Astrocyte (in vitro differentiated cells and primary cell): ENCODE results near the gene IL20RB. TPM values are rescaled to one million over a fixed set of nuclear protein-coding genes. Genes with fewer than 3 reads are reported as not detected.

ENCODE experiments used
- DNase-seq: peaks from one replicate; pipeline ENCODE4 v3.0.0-alpha.2; 2010; ENCODE audit warnings: low read depth
- FAIRE-seq: peaks from 2 replicates; lab custom pipeline; 2011; peaks lifted over from hg19 to GRCh38; lab: Jason Lieb, UNC
- H2AFZ ChIP-seq: 2 replicates; pipeline ENCODE4 v1.6.0; 2012; ENCODE audit warnings: low read depth, low read length, inconsistent platforms
- H3K27ac ChIP-seq: 2 replicates; pipeline ENCODE4 v1.5.1; 2011; ENCODE audit warnings: low read depth, low read length, inconsistent platforms
- H3K27me3 ChIP-seq: 2 replicates; pipeline ENCODE4 v1.6.0; 2011; ENCODE audit warnings: low read length, inconsistent platforms; ENCODE audit not compliant: insufficient read depth
- H3K36me3 ChIP-seq: 2 replicates; pipeline ENCODE4 v1.5.1; 2011; ENCODE audit warnings: low read length, inconsistent platforms; ENCODE audit not compliant: insufficient read depth
- H3K4me1 ChIP-seq: 2 replicates; pipeline ENCODE4 v1.5.1; 2011; ENCODE audit warnings: low read length, inconsistent platforms; ENCODE audit not compliant: insufficient read depth
- H3K4me2 ChIP-seq: 2 replicates; pipeline ENCODE4 v1.6.0; 2012; ENCODE audit warnings: low read length, inconsistent platforms
- H3K4me3 ChIP-seq: 2 replicates; pipeline ENCODE4 v1.5.1; 2011; ENCODE audit warnings: low read depth, mild to moderate bottlenecking, low read length, inconsistent platforms; ENCODE audit not compliant: insufficient read depth
- H3K79me2 ChIP-seq: 2 replicates; pipeline ENCODE4 v1.6.0; 2012; ENCODE audit warnings: mild to moderate bottlenecking, low read length, inconsistent platforms; ENCODE audit not compliant: insufficient read depth
- H3K9ac ChIP-seq: 2 replicates; pipeline ENCODE4 v1.6.0; 2012; ENCODE audit warnings: mild to moderate bottlenecking, low read length, inconsistent platforms
- H3K9me3 ChIP-seq: 2 replicates; pipeline ENCODE4 v1.5.1; 2012; ENCODE audit warnings: low read depth, mild to moderate bottlenecking, low read length, inconsistent platforms; ENCODE audit not compliant: insufficient read depth
- H4K20me1 ChIP-seq: 2 replicates; pipeline ENCODE4 v1.6.0; 2012; ENCODE audit warnings: low read length, inconsistent platforms; ENCODE audit not compliant: insufficient read depth
- H3K27ac Mint-ChIP-seq: one replicate; pipeline ENCODE4 v1.8.0; 2021; ENCODE audit warnings: mild to moderate bottlenecking, mixed read lengths; ENCODE audit not compliant: unreplicated experiment
- H3K27me3 Mint-ChIP-seq: one replicate; pipeline ENCODE4 v1.8.0; 2021; ENCODE audit warnings: low read depth, mixed read lengths; ENCODE audit not compliant: unreplicated experiment
- H3K36me3 Mint-ChIP-seq: one replicate; pipeline ENCODE4 v1.8.0; 2021; ENCODE audit warnings: low read depth, mixed read lengths; ENCODE audit not compliant: unreplicated experiment
- H3K4me1 Mint-ChIP-seq: one replicate; pipeline ENCODE4 v1.8.0; 2021; ENCODE audit warnings: low read depth, mixed read lengths; ENCODE audit not compliant: unreplicated experiment
- H3K4me3 Mint-ChIP-seq: one replicate; pipeline ENCODE4 v1.8.0; 2021; ENCODE audit warnings: mild to moderate bottlenecking, moderate library complexity, mixed read lengths; ENCODE audit not compliant: unreplicated experiment
- H3K9me3 Mint-ChIP-seq: one replicate; pipeline ENCODE4 v1.8.0; 2021; ENCODE audit warnings: mild to moderate bottlenecking, mixed read lengths; ENCODE audit not compliant: unreplicated experiment
- EZH2 ChIP-seq: IDR thresholded peaks from 2 replicates; pipeline ENCODE4 v1.6.1; 2012; ENCODE audit warnings: mild to moderate bottlenecking, low read length, inconsistent platforms; ENCODE audit not compliant: insufficient read depth
- total RNA-seq: library from RNA; stranded (reverse); gene quantifications from 2 replicates; pipeline ENCODE4 v1.2.1, GENCODE V29; 2021
- TF ChIP-seq, protein P1 (sequence below): IDR thresholded peaks from 2 replicates; pipeline ENCODE4 v1.5.1; 2011; ENCODE audit warnings: low read depth, mild to moderate bottlenecking, inconsistent platforms, low read length, moderate library complexity; ENCODE audit not compliant: insufficient read depth

The IL20RB gene
- total RNA-seq, 1 donor from 2014 or later, result 22.0 TPM

DNA sequence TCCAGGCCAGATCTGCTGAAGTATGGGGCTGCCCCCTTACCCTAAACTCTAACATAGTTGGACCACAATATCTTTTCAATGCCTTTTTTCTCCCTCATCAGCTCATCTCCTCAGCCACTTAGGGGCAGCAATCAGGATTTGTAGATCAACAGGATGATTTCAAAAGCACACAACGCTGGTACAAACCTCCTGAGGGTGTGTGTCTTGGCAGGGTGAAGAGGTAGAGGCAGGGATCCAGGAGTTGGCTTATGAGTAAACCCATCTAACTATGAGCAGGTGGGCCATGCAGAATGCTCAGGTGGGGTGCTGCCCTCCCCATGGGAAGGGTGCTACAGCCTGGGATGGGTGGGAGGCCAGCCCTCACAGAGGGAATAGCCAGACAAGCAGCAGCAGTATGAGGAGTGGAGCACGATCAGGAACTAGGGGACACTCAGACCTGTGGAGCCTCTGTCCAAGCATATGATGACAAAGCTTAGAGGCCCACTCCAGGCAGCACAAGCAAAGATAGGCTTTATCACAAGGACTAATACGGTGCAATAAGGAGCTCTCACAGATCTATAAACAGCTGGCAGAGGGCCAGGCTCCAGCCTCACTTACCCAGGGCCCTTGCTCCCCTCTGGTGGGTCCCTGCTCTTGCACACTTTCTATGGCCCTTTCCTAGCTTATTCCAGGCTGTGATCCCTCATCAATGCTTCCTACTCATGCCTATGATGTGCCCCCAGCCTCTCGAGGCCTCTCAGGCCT, 32.2 kb downstream of the IL20RB start:
- no peak for FAIRE-seq

DNA sequence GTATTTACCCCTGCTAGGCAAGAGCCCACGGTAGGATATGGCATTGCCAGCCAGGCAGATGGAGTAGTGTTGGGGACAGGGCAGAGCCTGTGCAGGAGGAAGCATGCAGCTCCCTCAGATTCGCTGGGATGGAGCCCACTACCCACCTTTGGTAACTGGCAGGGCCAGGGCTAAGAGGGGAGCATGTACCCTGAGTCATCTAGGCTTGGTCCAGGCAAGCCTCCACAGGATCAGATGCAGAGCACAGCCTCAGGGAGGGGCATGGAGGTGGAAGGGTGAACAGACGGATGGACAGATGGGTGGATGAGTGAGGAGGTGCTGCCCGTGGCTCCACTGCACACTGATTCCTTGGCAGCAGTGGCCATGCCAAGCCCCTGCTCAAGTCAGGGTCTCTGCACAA, 33.0 kb downstream of the IL20RB start:
- no peaks in the 10 kb centered on the region for H3K27me3 Mint-ChIP-seq
- Histone ChIP-seq H4K20me1 (no peaks in the 10 kb centered on the region), H3K27ac (no peak overlapping the region), H3K9ac (no peak overlapping the region), H3K79me2 (no peaks in the 10 kb centered on the region), H2AFZ (no peak overlapping the region), H3K9me3 (no peaks in the 10 kb centered on the region), H3K27me3 (no peaks in the 10 kb centered on the region), H3K4me3 (no peak overlapping the region), H3K36me3 (no peaks in the 10 kb centered on the region), H3K4me2 (no peak overlapping the region), H3K4me1 (no peaks in the 10 kb centered on the region)
- no peak for TF ChIP-seq EZH2
- TF ChIP-seq, protein P1, sequence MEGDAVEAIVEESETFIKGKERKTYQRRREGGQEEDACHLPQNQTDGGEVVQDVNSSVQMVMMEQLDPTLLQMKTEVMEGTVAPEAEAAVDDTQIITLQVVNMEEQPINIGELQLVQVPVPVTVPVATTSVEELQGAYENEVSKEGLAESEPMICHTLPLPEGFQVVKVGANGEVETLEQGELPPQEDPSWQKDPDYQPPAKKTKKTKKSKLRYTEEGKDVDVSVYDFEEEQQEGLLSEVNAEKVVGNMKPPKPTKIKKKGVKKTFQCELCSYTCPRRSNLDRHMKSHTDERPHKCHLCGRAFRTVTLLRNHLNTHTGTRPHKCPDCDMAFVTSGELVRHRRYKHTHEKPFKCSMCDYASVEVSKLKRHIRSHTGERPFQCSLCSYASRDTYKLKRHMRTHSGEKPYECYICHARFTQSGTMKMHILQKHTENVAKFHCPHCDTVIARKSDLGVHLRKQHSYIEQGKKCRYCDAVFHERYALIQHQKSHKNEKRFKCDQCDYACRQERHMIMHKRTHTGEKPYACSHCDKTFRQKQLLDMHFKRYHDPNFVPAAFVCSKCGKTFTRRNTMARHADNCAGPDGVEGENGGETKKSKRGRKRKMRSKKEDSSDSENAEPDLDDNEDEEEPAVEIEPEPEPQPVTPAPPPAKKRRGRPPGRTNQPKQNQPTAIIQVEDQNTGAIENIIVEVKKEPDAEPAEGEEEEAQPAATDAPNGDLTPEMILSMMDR, result no peak
- H3K9me3 Mint-ChIP-seq, result peaks cover 4% of the 10 kb centered on the region
- FAIRE-seq, result no peak
- no peak for DNase-seq
- H3K4me3 Mint-ChIP-seq, result no peak overlapping the region
- no peak overlapping the region for H3K27ac Mint-ChIP-seq
- H3K36me3 Mint-ChIP-seq, result peaks cover 42% of the 10 kb centered on the region
- H3K4me1 Mint-ChIP-seq, result no peaks in the 10 kb centered on the region

More for the DNA sequence above, 32.2 kb downstream of the IL20RB start:
- Mint-ChIP-seq H3K27ac (no peak overlapping the region), H3K36me3 (peaks cover 35% of the 10 kb centered on the region), H3K9me3 (peaks cover 4% of the 10 kb centered on the region), H3K4me1 (no peaks in the 10 kb centered on the region), H3K27me3 (no peaks in the 10 kb centered on the region), H3K4me3 (no peak overlapping the region)
- H3K4me3 ChIP-seq, result no peak overlapping the region
- no peak overlapping the region for H3K4me2 ChIP-seq
- no peaks in the 10 kb centered on the region for H3K9me3 ChIP-seq
- H3K27me3 ChIP-seq, result no peaks in the 10 kb centered on the region
- no peak overlapping the region for H3K9ac ChIP-seq
- no peak for TF ChIP-seq EZH2
- TF ChIP-seq, protein P1, result no peak
- no peak overlapping the region for H2AFZ ChIP-seq
- H3K36me3 ChIP-seq, result no peaks in the 10 kb centered on the region
- no peak overlapping the region for H3K27ac ChIP-seq
- no peaks in the 10 kb centered on the region for H3K79me2 ChIP-seq
- no peaks in the 10 kb centered on the region for H4K20me1 ChIP-seq
- no peak for DNase-seq
- no peaks in the 10 kb centered on the region for H3K4me1 ChIP-seq

DNA sequence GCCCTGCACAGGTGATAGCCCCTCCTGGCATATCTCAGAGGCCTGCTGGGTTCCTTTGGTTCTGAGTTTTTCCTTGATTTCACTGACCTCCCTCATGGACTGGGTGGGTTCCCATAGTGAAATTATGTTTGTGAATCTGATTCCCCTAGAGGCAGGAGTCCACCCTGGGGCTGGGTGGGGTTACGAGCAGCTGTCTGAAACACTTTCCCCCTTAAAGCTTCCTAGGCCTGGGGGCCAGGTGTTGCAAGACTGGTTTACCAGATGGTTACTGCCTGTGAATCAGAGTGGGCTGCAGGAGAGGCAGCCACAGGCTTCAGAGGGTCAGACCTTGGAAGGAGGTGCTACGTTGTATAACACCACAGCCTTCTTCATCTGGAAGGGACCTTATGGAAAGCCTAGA, 34.3 kb downstream of the IL20RB start:
- no peaks in the 10 kb centered on the region for H3K79me2 ChIP-seq
- H3K27me3 Mint-ChIP-seq, result no peaks in the 10 kb centered on the region
- no peaks in the 10 kb centered on the region for H4K20me1 ChIP-seq
- no peak overlapping the region for H3K27ac ChIP-seq
- no peak overlapping the region for H3K27ac Mint-ChIP-seq
- FAIRE-seq (no peak), DNase-seq (no peak)
- no peak overlapping the region for H3K4me2 ChIP-seq
- no peak for TF ChIP-seq EZH2
- H3K27me3 ChIP-seq, result no peaks in the 10 kb centered on the region
- H3K4me1 ChIP-seq, result no peaks in the 10 kb centered on the region
- no peaks in the 10 kb centered on the region for H3K9me3 ChIP-seq
- no peak overlapping the region for H3K4me3 Mint-ChIP-seq
- H3K4me1 Mint-ChIP-seq, result no peaks in the 10 kb centered on the region
- no peak overlapping the region for H2AFZ ChIP-seq
- no peak overlapping the region for H3K9ac ChIP-seq
- H3K9me3 Mint-ChIP-seq, result peaks cover 4% of the 10 kb centered on the region
- H3K4me3 ChIP-seq, result no peak overlapping the region
- H3K36me3 Mint-ChIP-seq, result peaks cover 37% of the 10 kb centered on the region
- H3K36me3 ChIP-seq, result no peaks in the 10 kb centered on the region
